H1 (cell line): ENCODE results near the gene SH3BP2. TPM values are rescaled to one million over a fixed set of nuclear protein-coding genes. Genes with fewer than 3 reads are reported as not detected.

Experiments used
- SRF ChIP-seq: IDR thresholded peaks from 2 replicates; pipeline ENCODE4 v1.6.1; 2011; ENCODE audit warnings: mild to moderate bottlenecking, low read depth, low read length, moderate library complexity
- polyA plus RNA-seq, 7 experiments: library from polyadenylated mRNA; depleted of rRNA in 3 of 7; stranded (reverse) in 5 of 7; unstranded in 2 of 7; fragments of >200 nt in 5 of 7; fragments of 200-250 nt in 2 of 7; gene quantifications; 1 replicate in 5 of 7; 2 replicates in 1 of 7; 4 replicates in 1 of 7; pipeline versions ENCODE4 v1.2.1 to v1.2.3, GENCODE V29; 2011 to 2013; ENCODE audit warnings: missing spikeins in 2 of 7, mixed read lengths in 2 of 7
- total RNA-seq: library from RNA; stranded (reverse); fragmentation: NEBNext Ultra II Directional; extraction: Animal tissue kit (Norgen Biotek cat#: 25700); gene quantifications from 2 replicates; pipeline ENCODE4 v1.2.1, GENCODE V29; 2021
- TF ChIP-seq, protein P1 (sequence below): fragments of 300-600 bp; sonication (generic); IDR thresholded peaks from 2 replicates; pipeline ENCODE4 v1.7.1; 2012; ENCODE audit warnings: low read length, moderate library complexity, mild to moderate bottlenecking, inconsistent platforms; ENCODE audit not compliant: insufficient replicate concordance

Gene SH3BP2
- total and polyA plus RNA-seq, 2 of the 8 experiments (the other 6 are each of a cell fraction or from before 2014, with no cell fraction given), result 27.4 to 31.4 TPM

DNA sequence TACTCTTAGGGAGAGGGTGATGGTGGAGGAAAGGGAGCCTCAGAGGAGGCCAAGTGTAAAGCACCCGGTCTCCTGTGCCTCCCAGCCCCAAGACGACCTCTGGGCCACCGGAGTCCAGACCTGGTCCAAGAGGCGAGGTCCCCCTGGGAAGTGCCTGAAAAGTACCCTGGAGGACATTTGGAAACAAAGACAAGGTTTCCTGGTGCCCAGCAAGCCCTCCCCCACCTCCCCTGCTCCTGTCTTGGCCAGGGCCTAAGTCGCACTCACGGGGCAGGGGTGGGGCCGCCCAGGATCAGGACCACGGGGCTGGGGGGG, 532 bp upstream of the SH3BP2 start (continued):
- TF ChIP-seq, protein P1, sequence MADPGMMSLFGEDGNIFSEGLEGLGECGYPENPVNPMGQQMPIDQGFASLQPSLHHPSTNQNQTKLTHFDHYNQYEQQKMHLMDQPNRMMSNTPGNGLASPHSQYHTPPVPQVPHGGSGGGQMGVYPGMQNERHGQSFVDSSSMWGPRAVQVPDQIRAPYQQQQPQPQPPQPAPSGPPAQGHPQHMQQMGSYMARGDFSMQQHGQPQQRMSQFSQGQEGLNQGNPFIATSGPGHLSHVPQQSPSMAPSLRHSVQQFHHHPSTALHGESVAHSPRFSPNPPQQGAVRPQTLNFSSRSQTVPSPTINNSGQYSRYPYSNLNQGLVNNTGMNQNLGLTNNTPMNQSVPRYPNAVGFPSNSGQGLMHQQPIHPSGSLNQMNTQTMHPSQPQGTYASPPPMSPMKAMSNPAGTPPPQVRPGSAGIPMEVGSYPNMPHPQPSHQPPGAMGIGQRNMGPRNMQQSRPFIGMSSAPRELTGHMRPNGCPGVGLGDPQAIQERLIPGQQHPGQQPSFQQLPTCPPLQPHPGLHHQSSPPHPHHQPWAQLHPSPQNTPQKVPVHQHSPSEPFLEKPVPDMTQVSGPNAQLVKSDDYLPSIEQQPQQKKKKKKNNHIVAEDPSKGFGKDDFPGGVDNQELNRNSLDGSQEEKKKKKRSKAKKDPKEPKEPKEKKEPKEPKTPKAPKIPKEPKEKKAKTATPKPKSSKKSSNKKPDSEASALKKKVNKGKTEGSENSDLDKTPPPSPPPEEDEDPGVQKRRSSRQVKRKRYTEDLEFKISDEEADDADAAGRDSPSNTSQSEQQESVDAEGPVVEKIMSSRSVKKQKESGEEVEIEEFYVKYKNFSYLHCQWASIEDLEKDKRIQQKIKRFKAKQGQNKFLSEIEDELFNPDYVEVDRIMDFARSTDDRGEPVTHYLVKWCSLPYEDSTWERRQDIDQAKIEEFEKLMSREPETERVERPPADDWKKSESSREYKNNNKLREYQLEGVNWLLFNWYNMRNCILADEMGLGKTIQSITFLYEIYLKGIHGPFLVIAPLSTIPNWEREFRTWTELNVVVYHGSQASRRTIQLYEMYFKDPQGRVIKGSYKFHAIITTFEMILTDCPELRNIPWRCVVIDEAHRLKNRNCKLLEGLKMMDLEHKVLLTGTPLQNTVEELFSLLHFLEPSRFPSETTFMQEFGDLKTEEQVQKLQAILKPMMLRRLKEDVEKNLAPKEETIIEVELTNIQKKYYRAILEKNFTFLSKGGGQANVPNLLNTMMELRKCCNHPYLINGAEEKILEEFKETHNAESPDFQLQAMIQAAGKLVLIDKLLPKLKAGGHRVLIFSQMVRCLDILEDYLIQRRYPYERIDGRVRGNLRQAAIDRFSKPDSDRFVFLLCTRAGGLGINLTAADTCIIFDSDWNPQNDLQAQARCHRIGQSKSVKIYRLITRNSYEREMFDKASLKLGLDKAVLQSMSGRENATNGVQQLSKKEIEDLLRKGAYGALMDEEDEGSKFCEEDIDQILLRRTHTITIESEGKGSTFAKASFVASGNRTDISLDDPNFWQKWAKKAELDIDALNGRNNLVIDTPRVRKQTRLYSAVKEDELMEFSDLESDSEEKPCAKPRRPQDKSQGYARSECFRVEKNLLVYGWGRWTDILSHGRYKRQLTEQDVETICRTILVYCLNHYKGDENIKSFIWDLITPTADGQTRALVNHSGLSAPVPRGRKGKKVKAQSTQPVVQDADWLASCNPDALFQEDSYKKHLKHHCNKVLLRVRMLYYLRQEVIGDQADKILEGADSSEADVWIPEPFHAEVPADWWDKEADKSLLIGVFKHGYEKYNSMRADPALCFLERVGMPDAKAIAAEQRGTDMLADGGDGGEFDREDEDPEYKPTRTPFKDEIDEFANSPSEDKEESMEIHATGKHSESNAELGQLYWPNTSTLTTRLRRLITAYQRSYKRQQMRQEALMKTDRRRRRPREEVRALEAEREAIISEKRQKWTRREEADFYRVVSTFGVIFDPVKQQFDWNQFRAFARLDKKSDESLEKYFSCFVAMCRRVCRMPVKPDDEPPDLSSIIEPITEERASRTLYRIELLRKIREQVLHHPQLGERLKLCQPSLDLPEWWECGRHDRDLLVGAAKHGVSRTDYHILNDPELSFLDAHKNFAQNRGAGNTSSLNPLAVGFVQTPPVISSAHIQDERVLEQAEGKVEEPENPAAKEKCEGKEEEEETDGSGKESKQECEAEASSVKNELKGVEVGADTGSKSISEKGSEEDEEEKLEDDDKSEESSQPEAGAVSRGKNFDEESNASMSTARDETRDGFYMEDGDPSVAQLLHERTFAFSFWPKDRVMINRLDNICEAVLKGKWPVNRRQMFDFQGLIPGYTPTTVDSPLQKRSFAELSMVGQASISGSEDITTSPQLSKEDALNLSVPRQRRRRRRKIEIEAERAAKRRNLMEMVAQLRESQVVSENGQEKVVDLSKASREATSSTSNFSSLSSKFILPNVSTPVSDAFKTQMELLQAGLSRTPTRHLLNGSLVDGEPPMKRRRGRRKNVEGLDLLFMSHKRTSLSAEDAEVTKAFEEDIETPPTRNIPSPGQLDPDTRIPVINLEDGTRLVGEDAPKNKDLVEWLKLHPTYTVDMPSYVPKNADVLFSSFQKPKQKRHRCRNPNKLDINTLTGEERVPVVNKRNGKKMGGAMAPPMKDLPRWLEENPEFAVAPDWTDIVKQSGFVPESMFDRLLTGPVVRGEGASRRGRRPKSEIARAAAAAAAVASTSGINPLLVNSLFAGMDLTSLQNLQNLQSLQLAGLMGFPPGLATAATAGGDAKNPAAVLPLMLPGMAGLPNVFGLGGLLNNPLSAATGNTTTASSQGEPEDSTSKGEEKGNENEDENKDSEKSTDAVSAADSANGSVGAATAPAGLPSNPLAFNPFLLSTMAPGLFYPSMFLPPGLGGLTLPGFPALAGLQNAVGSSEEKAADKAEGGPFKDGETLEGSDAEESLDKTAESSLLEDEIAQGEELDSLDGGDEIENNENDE, result no peak
- TF ChIP-seq SRF, result no peak
